Smooth muscle cell (in vitro differentiated cells): ENCODE measurements around the gene DDX54. TPM values are rescaled to one million over a fixed set of nuclear protein-coding genes. Genes with fewer than 3 reads are reported as not detected.

Source experiments
- DNase-seq: peaks from one replicate; lab custom pipeline; 2025; ENCODE audit not compliant: unreplicated experiment; lab: John Stamatoyannopoulos, UW
- H2AFZ ChIP-seq: fragments of 200-600 bp; sonication (generic); 2 replicates; pipeline ENCODE4 v1.6.0; 2016; ENCODE audit warnings: antibody characterized with exemption, low read depth, mild to moderate bottlenecking
- H3F3A ChIP-seq: fragments of 200-600 bp; sonication (generic); 2 replicates; pipeline ENCODE4 v1.6.0; 2017; ENCODE audit warnings: antibody characterized with exemption, low read depth
- H3K27ac ChIP-seq: fragments of 200-600 bp; sonication (generic); 2 replicates; pipeline ENCODE4 v1.5.1; 2016; ENCODE audit warnings: low read depth, mild to moderate bottlenecking
- H3K27me3 ChIP-seq: fragments of 200-600 bp; sonication (generic); 2 replicates; pipeline ENCODE4 v1.6.1; 2016; ENCODE audit warnings: low read depth, mild to moderate bottlenecking
- H3K36me3 ChIP-seq: fragments of 200-600 bp; sonication (generic); 2 replicates; pipeline ENCODE4 v1.5.1; 2016; ENCODE audit warnings: low read depth
- H3K4me1 ChIP-seq: fragments of 200-600 bp; sonication (generic); 2 replicates; pipeline ENCODE4 v1.5.1; 2016; ENCODE audit warnings: low read depth
- H3K4me2 ChIP-seq: fragments of 200-600 bp; sonication (generic); 2 replicates; pipeline ENCODE4 v1.6.0; 2016; ENCODE audit warnings: mild to moderate bottlenecking
- H3K4me3 ChIP-seq: fragments of 200-600 bp; sonication (generic); 2 replicates; pipeline ENCODE4 v1.5.1; 2016; ENCODE audit warnings: mild to moderate bottlenecking
- H3K79me2 ChIP-seq: fragments of 200-600 bp; sonication (generic); 2 replicates; pipeline ENCODE4 v1.6.0; 2016; ENCODE audit warnings: low read depth, mild to moderate bottlenecking
- H3K9ac ChIP-seq: fragments of 200-600 bp; sonication (generic); 2 replicates; pipeline ENCODE4 v1.6.0; 2016; ENCODE audit warnings: low read depth
- H3K9me3 ChIP-seq: fragments of 200-600 bp; sonication (generic); replicated peaks from 2 replicates; pipeline ENCODE4 v1.5.1; 2016; ENCODE audit warnings: low read depth
- H4K20me1 ChIP-seq: fragments of 200-600 bp; sonication (generic); 2 replicates; pipeline ENCODE4 v1.6.0; 2016; ENCODE audit warnings: low read depth
- WGBS: methylation state at CpG from one replicate; pipeline ENCODE4 v1.1.7; 2016; ENCODE audit warnings: low lambda C conversion rate; 5-methylcytosine and 5-hydroxymethylcytosine counted together
- polyA plus RNA-seq: library from polyadenylated mRNA; unstranded; fragments of >200 nt; fragmentation: Nextera tagmentation; extraction: Ambion mirVana; gene quantifications from 2 replicates; pipeline ENCODE4 v1.2.1, GENCODE V29; 2016
- total RNA-seq: library from RNA; depleted of rRNA; stranded (reverse); fragments of >200 nt; gene quantifications from 2 replicates; pipeline ENCODE4 v1.2.3, GENCODE V29; 2014
- TF ChIP-seq, protein P1 (sequence below): fragments of 200-600 bp; sonication (generic); IDR thresholded peaks from 2 replicates; pipeline ENCODE4 v1.5.1; 2017; ENCODE audit warnings: borderline replicate concordance, mild to moderate bottlenecking, antibody characterized with exemption; ENCODE audit not compliant: insufficient read depth, poor library complexity, severe bottlenecking

DDX54 gene
- total and polyA plus RNA-seq, 2 experiments from 2014 or later: 19.3 to 28.3 TPM

DNA sequence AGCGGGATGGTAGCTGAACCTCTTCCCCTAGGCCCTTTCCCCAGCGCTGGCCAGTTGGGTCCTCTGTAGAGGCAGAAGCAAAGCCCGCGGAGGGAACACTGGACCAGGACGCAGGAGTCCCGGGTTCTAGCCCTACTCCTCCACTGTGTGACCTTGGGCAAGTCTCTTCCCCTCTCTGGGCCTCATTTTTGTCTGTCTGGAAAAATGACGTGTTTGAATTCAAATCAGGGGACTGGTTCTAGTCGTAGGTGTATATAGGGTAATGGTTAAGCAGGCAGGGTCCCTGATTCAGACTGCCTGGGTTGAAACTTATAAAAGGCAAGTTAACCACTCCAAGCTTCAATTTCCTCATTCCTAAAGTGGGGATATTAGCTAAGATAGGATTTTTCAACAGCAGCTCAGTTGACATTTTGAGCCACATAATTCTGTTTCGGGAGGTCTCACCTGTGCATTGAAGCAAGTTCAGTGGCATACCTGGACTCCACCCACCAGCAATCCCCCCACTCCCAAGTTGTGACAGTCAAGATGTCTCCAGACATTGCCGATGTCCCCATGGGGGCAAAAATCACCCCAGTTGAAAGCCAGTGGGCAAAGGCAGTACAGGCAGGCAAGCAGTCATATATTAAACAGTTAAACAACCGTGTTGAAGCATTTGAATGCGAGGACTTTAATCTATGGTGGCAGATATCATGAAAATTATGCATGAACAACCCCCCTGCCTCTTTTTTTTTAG lies 36.9 kb upstream of the DDX54 start:
- Histone ChIP-seq H3K4me2 (peak overlapping the region; percentile 93), H3K9ac (peak overlapping the region; percentile 78), H3K36me3 (no peaks in the 10 kb centered on the region), H3K27ac (peak overlapping the region; percentile 66), H3K27me3 (no peaks in the 10 kb centered on the region), H3K9me3 (no peaks in the 10 kb centered on the region), H3K4me3 (peak overlapping the region; percentile 70), H3K79me2 (peaks cover 6% of the 10 kb centered on the region), H2AFZ (no peak overlapping the region), H4K20me1 (no peaks in the 10 kb centered on the region), H3F3A (peaks cover 8% of the 10 kb centered on the region), H3K4me1 (peaks cover 8% of the 10 kb centered on the region)
- 25% methylated on average over 12 of the region's 12 CpGs for WGBS
- DNase-seq: no peak
- TF ChIP-seq, protein P1, sequence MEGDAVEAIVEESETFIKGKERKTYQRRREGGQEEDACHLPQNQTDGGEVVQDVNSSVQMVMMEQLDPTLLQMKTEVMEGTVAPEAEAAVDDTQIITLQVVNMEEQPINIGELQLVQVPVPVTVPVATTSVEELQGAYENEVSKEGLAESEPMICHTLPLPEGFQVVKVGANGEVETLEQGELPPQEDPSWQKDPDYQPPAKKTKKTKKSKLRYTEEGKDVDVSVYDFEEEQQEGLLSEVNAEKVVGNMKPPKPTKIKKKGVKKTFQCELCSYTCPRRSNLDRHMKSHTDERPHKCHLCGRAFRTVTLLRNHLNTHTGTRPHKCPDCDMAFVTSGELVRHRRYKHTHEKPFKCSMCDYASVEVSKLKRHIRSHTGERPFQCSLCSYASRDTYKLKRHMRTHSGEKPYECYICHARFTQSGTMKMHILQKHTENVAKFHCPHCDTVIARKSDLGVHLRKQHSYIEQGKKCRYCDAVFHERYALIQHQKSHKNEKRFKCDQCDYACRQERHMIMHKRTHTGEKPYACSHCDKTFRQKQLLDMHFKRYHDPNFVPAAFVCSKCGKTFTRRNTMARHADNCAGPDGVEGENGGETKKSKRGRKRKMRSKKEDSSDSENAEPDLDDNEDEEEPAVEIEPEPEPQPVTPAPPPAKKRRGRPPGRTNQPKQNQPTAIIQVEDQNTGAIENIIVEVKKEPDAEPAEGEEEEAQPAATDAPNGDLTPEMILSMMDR: no peak

DNA sequence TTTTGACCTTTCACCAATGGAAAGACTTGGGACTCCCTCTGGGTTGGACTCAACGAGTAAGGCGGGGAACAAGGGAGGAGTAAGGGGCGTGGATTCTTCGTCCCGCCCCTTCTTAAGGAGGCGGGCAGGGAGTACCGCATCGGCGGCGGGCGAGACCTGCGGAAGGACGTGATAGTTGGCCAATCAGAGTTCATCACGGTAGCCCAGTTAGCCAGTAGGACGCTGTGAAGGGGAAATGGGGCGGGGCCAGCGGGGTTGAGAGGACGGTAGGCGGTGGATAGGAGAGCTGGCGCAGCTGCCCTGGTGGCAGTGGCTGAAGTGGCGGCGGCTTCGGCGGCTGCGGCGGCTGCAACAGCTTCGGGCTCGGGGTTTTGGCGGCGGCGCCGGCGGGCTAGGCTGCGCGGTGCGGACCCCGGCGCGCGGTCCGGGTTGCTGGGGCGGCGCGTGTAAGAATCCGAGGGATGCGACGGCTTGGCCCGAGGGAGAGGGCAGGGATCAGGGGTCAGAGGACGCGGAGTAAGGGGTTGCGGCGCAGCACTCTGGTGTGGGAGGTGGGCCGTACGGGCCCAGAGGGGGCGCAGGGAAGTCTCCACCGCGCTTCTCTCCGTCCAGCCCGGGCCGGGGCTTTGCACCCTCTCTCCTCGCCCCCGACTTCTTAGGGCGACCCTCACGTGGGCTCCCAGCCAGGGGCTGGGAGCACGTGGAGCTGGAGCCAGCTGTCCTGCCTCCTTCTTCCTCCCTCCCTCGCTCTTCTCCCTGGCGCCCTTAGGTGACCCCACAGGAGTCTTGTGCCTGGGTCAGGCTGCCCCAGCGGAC lies 36.1 kb upstream of the DDX54 start, which contains the start of gene TPCN1:
TPCN1 (plus strand) TSS at position 284 of the 816 bp plus-strand sequence. CDS start 5,389 bp downstream, outside the sequence.
- Histone ChIP-seq H2AFZ (peak within 1 kb of the TSS; percentile 64), H3K79me2 (peaks cover 6% of the 10 kb centered on the region), H3K9ac (peak within 1 kb of the TSS; percentile 78), H3K4me2 (peak within 1 kb of the TSS; percentile 93), H3K4me3 (peak within 1 kb of the TSS; percentile 70), H3K27me3 (no peaks in the 10 kb centered on the region), H3K27ac (peak within 1 kb of the TSS; percentile 66), H3K4me1 (peaks cover 8% of the 10 kb centered on the region), H3K36me3 (no peaks in the 10 kb centered on the region), H4K20me1 (no peaks in the 10 kb centered on the region), H3F3A (peaks cover 8% of the 10 kb centered on the region), H3K9me3 (no peaks in the 10 kb centered on the region)
- DNase-seq: peak; percentile 95
- TF ChIP-seq, protein P1: no peak
- 1% methylated on average over 62 of the region's 68 CpGs for WGBS

DNA sequence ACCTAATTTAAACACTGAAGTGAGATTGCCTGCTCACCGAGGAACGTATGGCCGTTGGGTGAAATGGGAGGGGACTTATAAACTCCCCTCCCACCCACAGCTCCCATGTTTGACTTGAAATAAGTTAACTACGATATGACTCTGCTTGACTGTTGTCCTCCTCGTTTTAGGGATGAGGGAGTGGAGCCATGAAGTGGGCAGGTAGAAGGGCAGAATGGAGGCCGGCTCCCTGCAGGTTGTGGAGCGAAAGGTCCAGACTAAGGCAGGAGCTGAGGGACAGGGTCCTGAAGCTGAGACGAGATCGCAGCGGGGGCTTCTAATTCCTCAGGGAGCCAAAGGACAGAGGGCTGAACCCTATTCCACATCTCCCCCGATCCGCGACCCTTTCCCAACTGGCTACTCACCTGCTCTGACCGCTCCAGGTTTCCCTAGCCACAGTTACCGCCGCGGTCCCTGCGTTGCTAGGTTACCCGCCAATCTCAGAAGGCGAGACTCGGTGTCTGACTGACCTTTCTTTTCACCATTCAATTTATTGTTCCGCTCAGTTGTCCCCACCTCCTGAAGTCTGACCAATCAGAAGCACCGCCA lies 35.4 kb upstream of the DDX54 start:
- Histone ChIP-seq H2AFZ (peak overlapping the region; percentile 64), H3F3A (peaks cover 8% of the 10 kb centered on the region), H3K27me3 (no peaks in the 10 kb centered on the region), H3K79me2 (peaks cover 6% of the 10 kb centered on the region), H3K9me3 (no peaks in the 10 kb centered on the region), H3K4me1 (peaks cover 8% of the 10 kb centered on the region), H3K4me2 (peak overlapping the region; percentile 86), H3K36me3 (no peaks in the 10 kb centered on the region), H3K27ac (peak overlapping the region; percentile 53), H3K4me3 (peak overlapping the region; percentile 54), H3K9ac (peak overlapping the region; percentile 69), H4K20me1 (no peaks in the 10 kb centered on the region)
- WGBS: 8% methylated on average over 23 of the region's 23 CpGs
- no peak for DNase-seq
- TF ChIP-seq, protein P1: no peak
